Sigmoid colon (tissue), 4 donors: ENCODE data around the gene TNFAIP2.

ENCODE experiments used
- CTCF ChIP-seq, 4 experiments: fragments of 450-650 bp in 3 of 4; fragments of 200-600 bp in 1 of 4; IDR thresholded peaks; one replicate each; pipeline ENCODE4 v1.5.1; 2016 to 2019; ENCODE audit warnings: antibody characterized with exemption in 4 of 4, mild to moderate bottlenecking in 3 of 4, moderate library complexity in 2 of 4
- POLR2AphosphoS5 ChIP-seq, 4 donors: sonication (generic); formaldehyde crosslinking; IDR thresholded peaks; one replicate each; pipeline ENCODE4 v1.6.1; 2017; ENCODE audit warnings: antibody characterized with exemption in 4 of 4

DNA sequence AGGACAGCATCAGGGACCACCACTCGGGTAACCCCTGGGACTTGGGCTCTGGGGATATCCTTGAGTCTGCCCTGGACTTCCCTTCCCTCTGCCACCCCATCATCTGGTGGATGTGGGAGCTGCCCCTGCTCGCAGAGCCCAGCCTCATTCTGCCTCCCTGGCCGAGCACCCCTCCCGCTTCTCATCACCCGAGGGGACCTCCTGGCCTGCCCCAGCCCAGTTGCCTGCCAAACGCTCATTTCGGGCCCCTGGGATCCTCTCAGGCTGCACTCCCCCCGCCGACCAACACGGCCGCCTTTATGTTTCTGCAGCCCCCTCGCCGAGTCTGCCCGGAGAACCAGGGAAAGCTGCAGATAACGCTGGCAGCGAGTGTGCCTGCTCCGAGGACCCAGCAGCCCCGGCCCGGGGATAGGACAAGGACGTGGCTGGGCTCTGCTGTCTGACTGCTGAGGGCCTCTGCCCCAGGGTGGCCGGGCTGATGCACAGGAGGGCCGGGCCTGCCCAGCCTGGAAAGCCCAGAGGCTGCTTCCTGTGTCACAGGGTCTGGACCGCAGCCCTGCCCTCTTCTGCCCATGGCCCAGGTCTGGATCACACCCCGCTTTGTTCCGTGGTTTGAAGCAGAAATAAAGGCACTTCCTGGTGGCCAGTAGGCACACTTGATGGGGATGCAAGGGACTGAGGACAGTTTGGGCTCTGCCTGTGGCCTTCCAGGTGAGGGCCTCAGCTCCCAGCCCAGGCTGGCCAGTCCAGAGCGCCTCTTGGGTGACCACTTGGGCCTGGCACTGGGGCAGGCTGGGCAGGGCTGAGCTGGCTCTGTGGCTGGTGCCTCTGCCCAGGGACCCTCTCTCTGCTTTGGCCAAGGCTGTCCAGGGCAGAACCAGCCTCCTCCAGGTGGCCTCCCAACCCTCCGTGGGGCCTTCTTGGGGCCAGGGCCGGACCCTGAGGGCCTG is 33.6 kb upstream of the TNFAIP2 start:
- TF ChIP-seq CTCF (IDR thresholded peaks at IDR 0.05) (no peak), POLR2AphosphoS5 (IDR thresholded peaks at IDR 0.05) (no peak)
